HUES48 (cell line): ENCODE results near the gene CSN1S1.
"Not testable (repeated sequence)": the region's sequence is repeated elsewhere in the genome, so short reads cannot be mapped to it uniquely, and the experiment has no call there.

Experiments
- H3K27ac ChIP-seq: one replicate; pipeline ENCODE4 v1.7.0; 2013; ENCODE audit warnings: low read depth, low read length, inconsistent platforms
- H3K27me3 ChIP-seq: 2 replicates; pipeline ENCODE4 v1.6.1; 2013; ENCODE audit warnings: mild to moderate bottlenecking, low read length; ENCODE audit not compliant: control insufficient read depth, insufficient read depth
- H3K36me3 ChIP-seq: 2 replicates; pipeline ENCODE4 v1.6.1; 2013; ENCODE audit warnings: low read length; ENCODE audit not compliant: control insufficient read depth, insufficient read depth
- H3K4me1 ChIP-seq: 2 replicates; pipeline ENCODE4 v1.6.1; 2013; ENCODE audit warnings: mild to moderate bottlenecking, low read length; ENCODE audit not compliant: control insufficient read depth, insufficient read depth
- H3K4me3 ChIP-seq: 2 replicates; pipeline ENCODE4 v1.5.1; 2013; ENCODE audit warnings: mild to moderate bottlenecking, low read depth, low read length
- H3K9ac ChIP-seq: 2 replicates; pipeline ENCODE4 v1.6.1; 2013; ENCODE audit warnings: mild to moderate bottlenecking, low read depth, low read length, moderate library complexity
- H3K9me3 ChIP-seq: 2 replicates; pipeline ENCODE4 v1.6.1; 2013; ENCODE audit warnings: low read length; ENCODE audit not compliant: control insufficient read depth, insufficient read depth

The CSN1S1 gene

GRCh38 chr4:69923782-69924410 lies 7.0 kb upstream of the CSN1S1 start:
- H3K27ac ChIP-seq, H3K36me3 ChIP-seq, H3K9me3 ChIP-seq, H3K4me1 ChIP-seq, H3K9ac ChIP-seq, H3K4me3 ChIP-seq: not testable (repeated sequence)
- H3K27me3 ChIP-seq: peaks cover 34% of the 10 kb centered on the region

- Histone ChIP-seq H3K9me3 (no peaks in the 10 kb centered on the region), H3K36me3 (no peaks in the 10 kb centered on the region), H3K4me1 (no peaks in the 10 kb centered on the region), H3K27me3 (no peaks in the 10 kb centered on the region), H3K9ac (no peak overlapping the region), H3K27ac (no peak overlapping the region), H3K4me3 (no peak overlapping the region)
Observed at GRCh38 chr4:69934150-69934549, 3.3 kb downstream of the CSN1S1 start.

GRCh38 chr4:69936566-69936965 lies 5.7 kb downstream of the CSN1S1 start:
- H3K9ac ChIP-seq: no peak overlapping the region
- no peak overlapping the region for H3K27ac ChIP-seq
- H3K4me3 ChIP-seq: no peak overlapping the region
- no peaks in the 10 kb centered on the region for H3K36me3 ChIP-seq
- H3K4me1 ChIP-seq: no peaks in the 10 kb centered on the region
- no peaks in the 10 kb centered on the region for H3K27me3 ChIP-seq
- H3K9me3 ChIP-seq: no peaks in the 10 kb centered on the region

GRCh38 chr4:69951602-69952001 lies 20.7 kb downstream of the CSN1S1 start:
- Histone ChIP-seq H3K27ac (no peak overlapping the region), H3K27me3 (no peaks in the 10 kb centered on the region), H3K9me3 (no peaks in the 10 kb centered on the region), H3K4me3 (no peak overlapping the region), H3K9ac (no peak overlapping the region), H3K36me3 (no peaks in the 10 kb centered on the region), H3K4me1 (no peaks in the 10 kb centered on the region)

- no peaks in the 10 kb centered on the region for H3K36me3 ChIP-seq
- no peaks in the 10 kb centered on the region for H3K9me3 ChIP-seq
- H3K9ac ChIP-seq: no peak overlapping the region
- H3K27ac ChIP-seq: no peak overlapping the region
- no peak overlapping the region for H3K4me3 ChIP-seq
- H3K27me3 ChIP-seq: no peaks in the 10 kb centered on the region
- no peaks in the 10 kb centered on the region for H3K4me1 ChIP-seq
Observed at GRCh38 chr4:69957209-69957608, 26.3 kb downstream of the CSN1S1 start.

- Histone ChIP-seq H3K27ac (no peak within 1 kb of the TSS), H3K9me3 (no peaks in the 10 kb centered on the region), H3K9ac (no peak within 1 kb of the TSS), H3K4me1 (no peaks in the 10 kb centered on the region), H3K27me3 (no peaks in the 10 kb centered on the region), H3K4me3 (no peak within 1 kb of the TSS), H3K36me3 (no peaks in the 10 kb centered on the region)
Observed at GRCh38 chr4:69965628-69966027, 34.8 kb downstream of the CSN1S1 start, which contains the start of gene CSN2. CSN2 (minus strand) TSS chr4:69965728; CDS start chr4:69960995, 4,733 bp downstream.

- no peak overlapping the region for H3K27ac ChIP-seq
- no peak overlapping the region for H3K4me3 ChIP-seq
- H3K36me3 ChIP-seq: no peaks in the 10 kb centered on the region
- H3K9ac ChIP-seq: no peak overlapping the region
- H3K27me3 ChIP-seq: no peaks in the 10 kb centered on the region
- H3K9me3 ChIP-seq: no peaks in the 10 kb centered on the region
- no peaks in the 10 kb centered on the region for H3K4me1 ChIP-seq
Observed at GRCh38 chr4:69970071-69970470, 39.2 kb downstream of the CSN1S1 start.

GRCh38 chr4:69974631-69975030 lies 43.8 kb downstream of the CSN1S1 start:
- Histone ChIP-seq H3K9me3 (no peaks in the 10 kb centered on the region), H3K27me3 (no peaks in the 10 kb centered on the region), H3K4me1 (no peaks in the 10 kb centered on the region), H3K4me3 (no peak overlapping the region), H3K27ac (no peak overlapping the region), H3K9ac (no peak overlapping the region), H3K36me3 (no peaks in the 10 kb centered on the region)

GRCh38 chr4:69977582-69977981 lies 46.7 kb downstream of the CSN1S1 start:
- H3K9me3 ChIP-seq: no peaks in the 10 kb centered on the region
- H3K27me3 ChIP-seq: no peaks in the 10 kb centered on the region
- H3K4me3 ChIP-seq: no peak overlapping the region
- H3K9ac ChIP-seq: no peak overlapping the region
- H3K27ac ChIP-seq: no peak overlapping the region
- no peaks in the 10 kb centered on the region for H3K36me3 ChIP-seq
- no peaks in the 10 kb centered on the region for H3K4me1 ChIP-seq

- Histone ChIP-seq H3K9ac (no peak overlapping the region), H3K9me3 (no peaks in the 10 kb centered on the region), H3K36me3 (no peaks in the 10 kb centered on the region), H3K4me3 (no peak overlapping the region), H3K27ac (no peak overlapping the region), H3K4me1 (no peaks in the 10 kb centered on the region), H3K27me3 (no peaks in the 10 kb centered on the region)
Observed at GRCh38 chr4:69984030-69984443, 53.2 kb downstream of the CSN1S1 start.

GRCh38 chr4:69986663-69987062 lies 55.8 kb downstream of the CSN1S1 start:
- Histone ChIP-seq H3K9me3 (no peaks in the 10 kb centered on the region), H3K27ac (no peak overlapping the region), H3K27me3 (no peaks in the 10 kb centered on the region), H3K36me3 (no peaks in the 10 kb centered on the region), H3K9ac (no peak overlapping the region), H3K4me3 (no peak overlapping the region), H3K4me1 (no peaks in the 10 kb centered on the region)
